WTC11 (cell line): Measurements from ENCODE around the gene OSTM1. TPM values are rescaled to one million over a fixed set of nuclear protein-coding genes. Genes with fewer than 3 reads are reported as not detected.

Experiments used
- AR ChIP-seq: fragments of 250-450 bp; sonication (Bioruptor Pico); IDR thresholded peaks from 2 replicates; pipeline ENCODE4 v1.9.0; 2021; ENCODE audit warnings: mild to moderate bottlenecking
- CDX4 ChIP-seq: fragments of 250-450 bp; sonication (Bioruptor Pico); IDR thresholded peaks from 2 replicates; pipeline ENCODE4 v1.9.0; 2021; ENCODE audit warnings: moderate library complexity, mild to moderate bottlenecking, inconsistent platforms, borderline replicate concordance
- FOXJ3 ChIP-seq: sonication (generic); formaldehyde crosslinking; IDR thresholded peaks from 2 replicates; pipeline ENCODE4 v1.9.0; 2021; ENCODE audit warnings: missing genetic modification reagents, mild to moderate bottlenecking, borderline replicate concordance
- FOXK1 ChIP-seq: sonication (generic); formaldehyde crosslinking; IDR thresholded peaks from 2 replicates; pipeline ENCODE4 v1.8.0; 2022; ENCODE audit warnings: mild to moderate bottlenecking, moderate library complexity, missing genetic modification reagents
- IRF2 ChIP-seq: sonication (generic); formaldehyde crosslinking; IDR thresholded peaks from 2 replicates; pipeline ENCODE4 v1.8.0; 2022; ENCODE audit warnings: low read depth, missing genetic modification reagents, borderline replicate concordance
- MLX ChIP-seq: sonication (generic); formaldehyde crosslinking; IDR thresholded peaks from 2 replicates; pipeline ENCODE4 v1.8.1; 2023; ENCODE audit warnings: mild to moderate bottlenecking, missing genetic modification reagents, moderate library complexity
- SMAD4 ChIP-seq: sonication (generic); formaldehyde crosslinking; IDR thresholded peaks from 2 replicates; pipeline ENCODE4 v1.8.0; 2022; ENCODE audit warnings: mild to moderate bottlenecking, missing genetic modification reagents
- TEAD4 ChIP-seq: sonication (generic); formaldehyde crosslinking; IDR thresholded peaks from 2 replicates; pipeline ENCODE4 v1.8.0; 2022; ENCODE audit warnings: mild to moderate bottlenecking, missing genetic modification reagents
- ZNF121 ChIP-seq: sonication (generic); formaldehyde crosslinking; IDR thresholded peaks from 2 replicates; pipeline ENCODE4 v1.8.0; 2023; ENCODE audit warnings: missing genetic modification reagents
- total RNA-seq: library from RNA; stranded (reverse); gene quantifications from 3 replicates; pipeline ENCODE4 v1.2.3, GENCODE V29; 2021
- TF ChIP-seq, protein P1 (sequence below): fragments of 250-450 bp; sonication (Bioruptor Pico); conservative IDR thresholded peaks from 2 replicates; pipeline ENCODE4 v1.9.0; 2021; ENCODE audit warnings: mild to moderate bottlenecking

The OSTM1 gene
- total RNA-seq, 1 experiment from 2014 or later: 34.1 TPM

- TF ChIP-seq TEAD4 (no peak), IRF2 (CRISPR knock-in tag) (no peak), MLX (CRISPR knock-in tag) (no peak), CDX4 (CRISPR knock-in tag) (no peak), ZNF121 (no peak), FOXJ3 (CRISPR knock-in tag) (no peak), SMAD4 (CRISPR knock-in tag) (no peak), AR (CRISPR knock-in tag) (no peak), FOXK1 (CRISPR knock-in tag) (no peak)
- TF ChIP-seq, protein P1, sequence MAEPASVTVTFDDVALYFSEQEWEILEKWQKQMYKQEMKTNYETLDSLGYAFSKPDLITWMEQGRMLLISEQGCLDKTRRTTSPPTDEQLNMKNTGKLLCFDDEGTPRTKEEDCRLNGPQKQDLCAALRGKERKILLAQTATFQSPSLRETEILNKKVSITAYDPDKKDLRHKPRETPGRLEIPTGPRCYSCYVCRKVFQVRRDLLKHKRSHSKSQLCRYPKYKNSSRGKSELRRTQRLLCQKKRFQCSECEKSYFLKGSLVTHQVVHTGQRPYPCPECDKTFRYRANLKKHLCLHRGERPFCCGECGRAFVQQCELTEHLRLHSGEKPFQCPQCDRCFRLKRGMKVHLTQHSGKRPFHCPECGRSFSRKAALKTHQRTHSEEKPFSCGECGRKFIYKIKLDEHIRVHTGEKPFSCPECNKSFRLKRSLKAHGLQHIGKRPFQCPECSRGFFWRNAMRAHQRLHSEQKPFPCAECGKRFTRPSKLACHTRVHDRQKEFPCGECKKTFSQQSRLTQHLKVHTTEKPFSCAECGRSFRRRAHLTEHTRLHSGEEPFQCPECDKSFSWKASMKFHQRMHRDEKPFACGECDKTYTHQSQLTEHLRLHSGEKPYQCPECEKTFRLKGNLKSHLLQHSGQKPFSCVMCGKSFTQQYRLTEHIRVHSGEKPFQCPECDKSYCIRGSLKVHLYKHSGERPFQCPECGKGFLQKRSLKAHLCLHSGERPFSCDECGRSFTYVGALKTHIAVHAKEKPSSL (CRISPR knock-in tag): no peak
Observed at GRCh38 chr6:107991772-107992550, 82.6 kb downstream of the OSTM1 start (continued).

Other genes with a start within 250 kb of the OSTM1 start
- 68.0 to 97.6 TPM (median 71.2 TPM) in 3 replicates for gene SEC63, start 116.5 kb downstream of the OSTM1 start, total RNA-seq
- gene NR2E1, start 91.3 kb upstream of the OSTM1 start, total RNA-seq: not detected in 3 replicates
- 65.1 to 66.1 TPM (median 65.5 TPM) in 3 replicates for gene SNX3, start 186.3 kb upstream of the OSTM1 start, total RNA-seq
- 7.2 to 8.7 TPM (median 7.9 TPM) in 3 replicates for gene AFG1L, start 220.3 kb upstream of the OSTM1 start, total RNA-seq